ENCODE measurements around the gene CHD3. TPM values are rescaled to one million over a fixed set of nuclear protein-coding genes. Genes with fewer than 3 reads are reported as not detected.

Gene CHD3
- total and polyA plus RNA-seq, 3 donors from 2014 or later, result 62.3 to 123 (median 111) TPM

DNA sequence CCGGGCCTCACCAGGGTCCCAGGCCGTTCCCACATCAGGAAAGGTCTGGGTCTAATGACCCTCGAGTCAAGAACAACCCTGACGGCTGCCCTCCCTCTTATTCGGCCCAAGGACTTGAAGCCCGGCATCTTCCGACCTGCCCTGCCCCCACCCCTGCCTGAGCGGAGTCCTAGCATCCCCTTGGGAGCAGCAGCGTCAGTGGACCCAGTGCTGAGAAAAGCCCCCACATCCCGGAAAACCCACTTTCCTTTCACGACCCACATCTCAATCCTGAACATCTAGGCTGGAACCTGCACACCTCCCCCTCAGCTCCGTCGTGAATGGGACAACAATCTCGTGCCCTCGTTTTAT is 33.0 kb upstream of the CHD3 start:
- no peaks in the 10 kb centered on the region for H3K36me3 ChIP-seq (ENCODE audit: low read depth, missing control alignments)
- peak overlapping the region; percentile 84 to 98 for H3K27ac ChIP-seq
- H3K9me3 ChIP-seq, result no peaks in the 10 kb centered on the region
- H3K4me3 ChIP-seq, result peak overlapping the region in 1 of 2 donors; percentile 66
- WGBS, 2 donors, result 26 to 30% methylated on average over 11 to 15 of the region's 15 CpGs
- TF ChIP-seq, protein P1, sequence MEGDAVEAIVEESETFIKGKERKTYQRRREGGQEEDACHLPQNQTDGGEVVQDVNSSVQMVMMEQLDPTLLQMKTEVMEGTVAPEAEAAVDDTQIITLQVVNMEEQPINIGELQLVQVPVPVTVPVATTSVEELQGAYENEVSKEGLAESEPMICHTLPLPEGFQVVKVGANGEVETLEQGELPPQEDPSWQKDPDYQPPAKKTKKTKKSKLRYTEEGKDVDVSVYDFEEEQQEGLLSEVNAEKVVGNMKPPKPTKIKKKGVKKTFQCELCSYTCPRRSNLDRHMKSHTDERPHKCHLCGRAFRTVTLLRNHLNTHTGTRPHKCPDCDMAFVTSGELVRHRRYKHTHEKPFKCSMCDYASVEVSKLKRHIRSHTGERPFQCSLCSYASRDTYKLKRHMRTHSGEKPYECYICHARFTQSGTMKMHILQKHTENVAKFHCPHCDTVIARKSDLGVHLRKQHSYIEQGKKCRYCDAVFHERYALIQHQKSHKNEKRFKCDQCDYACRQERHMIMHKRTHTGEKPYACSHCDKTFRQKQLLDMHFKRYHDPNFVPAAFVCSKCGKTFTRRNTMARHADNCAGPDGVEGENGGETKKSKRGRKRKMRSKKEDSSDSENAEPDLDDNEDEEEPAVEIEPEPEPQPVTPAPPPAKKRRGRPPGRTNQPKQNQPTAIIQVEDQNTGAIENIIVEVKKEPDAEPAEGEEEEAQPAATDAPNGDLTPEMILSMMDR (IDR thresholded peaks at IDR 0.05), result no peak
- TF ChIP-seq POLR2A (IDR thresholded peaks at IDR 0.05), result no peak
- no peak for DNase-seq
- intact Hi-C loops (cut with DNase I; ENCODE audit: low total_unique reads), result no loop called here
- peaks cover 26% of the 10 kb centered on the region for H3K4me1 ChIP-seq
- no peaks in the 10 kb centered on the region for H3K27me3 ChIP-seq

DNA sequence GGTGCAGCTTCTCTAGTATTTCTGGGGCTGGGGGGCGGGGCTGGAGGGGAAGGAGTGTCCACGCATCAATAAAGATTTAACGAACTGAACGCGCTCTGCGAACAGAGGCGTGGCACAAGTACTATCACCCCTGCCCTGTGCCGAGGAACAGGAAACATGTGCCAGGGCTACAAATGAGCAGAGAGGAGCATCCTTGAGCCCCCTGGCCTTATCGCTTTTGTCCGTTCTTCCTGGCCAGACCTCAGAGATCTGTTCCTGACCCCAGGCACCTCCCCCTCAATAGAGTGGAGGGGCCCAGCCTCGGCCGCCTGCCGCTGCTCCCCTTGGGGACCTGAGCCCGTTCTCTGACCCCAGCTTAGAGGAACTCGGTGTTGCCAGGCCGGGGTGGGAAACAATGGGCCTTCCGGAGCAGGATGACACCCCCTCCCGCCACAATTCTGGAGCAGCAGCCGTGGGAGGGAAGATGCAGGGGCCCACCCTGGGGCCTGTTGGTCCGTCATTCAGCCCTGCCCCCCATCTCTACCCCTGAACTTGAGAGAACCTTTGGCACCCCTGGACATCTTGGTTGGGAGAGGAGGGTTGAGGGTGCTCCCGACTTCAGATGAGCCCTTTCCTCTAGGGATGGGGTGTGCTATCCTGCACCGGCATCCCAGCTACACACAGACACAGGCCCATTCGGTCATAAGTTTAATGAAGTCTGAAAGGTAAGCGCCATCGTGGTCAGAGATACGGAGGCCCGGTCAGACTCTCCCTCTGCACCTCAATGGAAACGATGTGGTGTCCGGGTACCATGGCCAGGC is 32.4 kb upstream of the CHD3 start:
- Histone ChIP-seq H3K36me3 (ENCODE audit: low read depth, missing control alignments) (no peaks in the 10 kb centered on the region), H3K4me3 (peak overlapping the region; percentile 66 to 68), H3K27me3 (no peaks in the 10 kb centered on the region), H3K27ac (peak overlapping the region; percentile 84 to 98), H3K4me1 (peaks cover 26% of the 10 kb centered on the region), H3K9me3 (no peaks in the 10 kb centered on the region)
- TF ChIP-seq, protein P1 (IDR thresholded peaks at IDR 0.05), result no peak
- no peak for TF ChIP-seq POLR2A (IDR thresholded peaks at IDR 0.05)
- peak; percentile 50 for DNase-seq
- WGBS, 2 donors, result 0 to 7% methylated on average over 5 to 29 of the region's 29 CpGs
- intact Hi-C loops (cut with DNase I; ENCODE audit: low total_unique reads), result no loop called here

DNA sequence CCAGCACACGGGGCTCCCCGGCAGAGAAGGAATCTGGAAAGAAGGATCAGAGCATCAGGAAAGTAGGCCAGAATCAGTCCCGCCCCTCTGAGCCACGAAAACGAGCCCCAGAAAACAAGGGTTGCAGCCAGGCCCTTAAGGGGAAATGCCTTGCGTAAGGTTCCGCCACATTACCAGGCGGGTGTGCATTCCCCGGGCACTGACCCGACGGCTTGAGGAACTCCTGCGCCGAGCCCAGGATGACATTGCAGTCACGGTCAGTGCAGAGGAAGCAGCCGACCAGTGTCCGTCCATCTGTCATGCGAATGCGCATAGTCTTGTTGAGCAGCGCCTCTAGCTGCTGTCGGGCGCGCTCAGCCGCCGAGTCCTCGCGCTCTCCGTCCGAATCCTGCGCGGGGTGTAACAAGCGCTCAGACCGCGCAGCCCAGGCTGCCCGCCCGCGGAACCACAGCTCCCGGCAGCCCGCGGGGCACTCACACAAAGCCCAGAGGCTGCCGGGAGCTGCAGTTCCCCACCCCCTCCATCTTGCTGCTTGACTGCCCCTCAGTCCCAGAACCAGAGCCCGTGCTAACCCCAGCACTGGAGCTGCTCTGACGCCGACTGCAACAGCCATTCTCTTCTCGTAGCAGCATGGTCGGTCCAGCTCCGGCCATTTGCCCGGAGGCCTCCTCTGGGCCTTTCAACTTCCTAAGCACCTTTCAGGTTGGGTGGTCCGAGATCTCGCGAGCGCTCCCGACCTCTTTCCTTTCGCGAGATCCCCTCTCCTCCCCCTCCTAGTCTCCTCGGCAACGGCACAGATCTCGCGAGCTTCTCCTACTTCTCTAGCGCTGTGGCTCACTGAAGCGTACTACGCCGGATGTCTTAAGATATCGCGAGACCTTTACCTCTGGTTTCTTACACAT is 31.5 kb upstream of the CHD3 start, which contains the start of gene NAA38:
Gene NAA38 (minus strand): TSS at position 749 of the 902 bp plus-strand sequence. CDS start 96 bp downstream, at position 653.
- intact Hi-C loops (cut with DNase I; ENCODE audit: low total_unique reads), result no loop called here
- H3K9me3 ChIP-seq, result no peaks in the 10 kb centered on the region
- WGBS, 2 donors, result 0% methylated on average over 24 to 62 of the region's 64 CpGs
- peak within 1 kb of the TSS; percentile 84 to 98 for H3K27ac ChIP-seq
- TF ChIP-seq, protein P1 (IDR thresholded peaks at IDR 0.05), result peak; percentile 26 to 53 (median 27)
- TF ChIP-seq POLR2A (IDR thresholded peaks at IDR 0.05), result no peak
- peak within 1 kb of the TSS; percentile 66 to 68 for H3K4me3 ChIP-seq
- H3K27me3 ChIP-seq, result no peaks in the 10 kb centered on the region
- DNase-seq, result peak; percentile 99
- no peaks in the 10 kb centered on the region for H3K36me3 ChIP-seq (ENCODE audit: low read depth, missing control alignments)
- peaks cover 22% of the 10 kb centered on the region for H3K4me1 ChIP-seq

DNA sequence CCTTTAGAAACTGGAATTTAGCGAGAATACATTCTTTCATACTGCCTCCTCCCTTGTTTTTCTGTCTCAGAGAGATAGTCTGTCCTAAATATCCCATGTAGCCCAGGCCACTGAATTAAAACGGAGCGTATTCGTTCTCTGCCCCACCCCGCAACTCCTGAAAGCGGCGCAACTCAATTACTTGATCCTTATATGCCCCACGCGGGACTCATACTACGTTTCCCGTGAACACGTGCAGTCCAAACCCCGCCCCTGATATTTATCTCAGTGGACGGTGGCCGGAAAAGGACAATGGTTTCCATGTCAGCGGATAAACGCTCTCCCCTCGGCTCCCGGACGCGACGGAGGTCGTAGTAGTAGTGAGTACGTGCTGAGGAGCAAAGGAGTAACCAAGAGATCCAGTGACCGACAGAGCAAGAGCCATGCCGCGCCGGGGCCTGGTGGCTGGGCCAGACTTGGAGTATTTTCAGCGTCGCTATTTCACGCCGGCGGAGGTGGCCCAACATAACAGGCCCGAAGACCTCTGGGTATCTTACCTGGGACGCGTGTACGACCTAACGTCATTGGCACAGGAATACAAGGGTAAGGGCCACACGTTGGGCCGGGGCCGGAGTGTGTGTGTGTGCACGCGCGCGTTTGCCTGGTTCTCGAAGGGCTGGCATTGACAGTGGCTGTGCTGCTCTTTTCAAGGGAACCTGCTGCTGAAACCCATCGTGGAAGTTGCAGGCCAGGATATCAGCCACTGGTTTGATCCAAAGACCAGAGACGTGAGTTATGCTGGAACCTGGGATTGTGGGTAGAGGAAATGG is 30.7 kb upstream of the CHD3 start, which contains the start of gene CYB5D1:
Gene CYB5D1 (plus strand): TSS at position 291 of the 809 bp plus-strand sequence. CDS start 132 bp downstream, at position 423.
- Histone ChIP-seq H3K9me3 (no peaks in the 10 kb centered on the region), H3K4me3 (peak within 1 kb of the TSS; percentile 66 to 68), H3K27ac (peak within 1 kb of the TSS; percentile 84 to 98), H3K4me1 (peaks cover 21% of the 10 kb centered on the region), H3K27me3 (no peaks in the 10 kb centered on the region), H3K36me3 (ENCODE audit: low read depth, missing control alignments) (no peaks in the 10 kb centered on the region)
- 3 to 5% methylated on average over 31 to 48 of the region's 48 CpGs for WGBS, 2 donors
- peak; percentile 97 for DNase-seq
- TF ChIP-seq, protein P1 (IDR thresholded peaks at IDR 0.05), result no peak
- TF ChIP-seq POLR2A (IDR thresholded peaks at IDR 0.05), result no peak
- intact Hi-C loops (cut with DNase I; ENCODE audit: low total_unique reads), result no loop called here
